GM18511 (cell line): ENCODE data around the gene LOXL1.

Experiments
- ATAC-seq: cut with Tn5 transposase; IDR thresholded peaks from one replicate; pipeline ENCODE4 v1.9.1; 2021; ENCODE audit warnings: mild to moderate bottlenecking, moderate library complexity; ENCODE audit not compliant: unreplicated experiment

The LOXL1 gene

GRCh38 chr15:73899197-73900094 is 26.8 kb upstream of the LOXL1 start:
- ATAC-seq: no peak

GRCh38 chr15:73900095-73900712 is 26.1 kb upstream of the LOXL1 start:
- ATAC-seq: no peak

GRCh38 chr15:73901126-73901810 is 25.0 kb upstream of the LOXL1 start:
- no peak for ATAC-seq

GRCh38 chr15:73902121-73903020 is 23.9 kb upstream of the LOXL1 start:
- no peak for ATAC-seq

GRCh38 chr15:73904026-73904815 is 22.0 kb upstream of the LOXL1 start:
- ATAC-seq: no peak

- ATAC-seq: no peak
Measured at GRCh38 chr15:73905225-73905827, 20.9 kb upstream of the LOXL1 start.

- ATAC-seq: no peak
Measured at GRCh38 chr15:73906346-73907034, 19.8 kb upstream of the LOXL1 start.

- no peak for ATAC-seq
Measured at GRCh38 chr15:73907035-73907408, 19.2 kb upstream of the LOXL1 start.

GRCh38 chr15:73908030-73908821 is 18.0 kb upstream of the LOXL1 start:
- peak; percentile 69 for ATAC-seq

GRCh38 chr15:73908822-73909122 is 17.5 kb upstream of the LOXL1 start:
- ATAC-seq: no peak

GRCh38 chr15:73909651-73910050 is 16.6 kb upstream of the LOXL1 start:
- ATAC-seq: no peak

- no peak for ATAC-seq
Measured at GRCh38 chr15:73910522-73911303, 15.5 kb upstream of the LOXL1 start.

- no peak for ATAC-seq
Measured at GRCh38 chr15:73912030-73912596, 14.1 kb upstream of the LOXL1 start.

GRCh38 chr15:73914145-73914544 is 12.1 kb upstream of the LOXL1 start:
- ATAC-seq: no peak

- ATAC-seq: no peak
Measured at GRCh38 chr15:73915082-73915481, 11.2 kb upstream of the LOXL1 start.

GRCh38 chr15:73918784-73919183 is 7.5 kb upstream of the LOXL1 start:
- no peak for ATAC-seq

- ATAC-seq: no peak
Measured at GRCh38 chr15:73919706-73920105, 6.6 kb upstream of the LOXL1 start.
